ENCODE data around the gene GOSR1.
"Not testable (repeated sequence)": the region's sequence is repeated elsewhere in the genome, so short reads cannot be mapped to it uniquely, and the experiment has no call there.

The GOSR1 gene

DNA sequence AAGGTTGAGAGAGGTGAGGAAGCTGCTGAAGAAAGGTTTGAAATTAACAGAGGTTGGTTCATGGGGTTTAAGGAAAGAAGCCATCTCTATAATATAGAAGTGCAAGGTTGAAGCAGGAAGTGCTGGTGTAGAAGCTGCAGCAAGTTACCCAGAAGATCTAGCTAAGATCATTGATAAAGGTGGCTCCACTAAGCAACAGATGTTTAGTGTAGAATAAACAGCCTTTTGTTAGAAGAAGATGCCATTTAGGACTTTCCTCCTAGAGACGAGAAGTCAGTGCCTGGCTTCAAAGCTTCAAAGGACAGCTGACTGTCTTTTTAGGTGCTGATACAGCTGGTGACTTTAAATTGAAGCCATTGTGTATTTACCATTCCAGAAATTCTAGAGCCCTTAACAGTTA lies 29.3 kb downstream of the GOSR1 start:
- no peak for DNase-seq

DNA sequence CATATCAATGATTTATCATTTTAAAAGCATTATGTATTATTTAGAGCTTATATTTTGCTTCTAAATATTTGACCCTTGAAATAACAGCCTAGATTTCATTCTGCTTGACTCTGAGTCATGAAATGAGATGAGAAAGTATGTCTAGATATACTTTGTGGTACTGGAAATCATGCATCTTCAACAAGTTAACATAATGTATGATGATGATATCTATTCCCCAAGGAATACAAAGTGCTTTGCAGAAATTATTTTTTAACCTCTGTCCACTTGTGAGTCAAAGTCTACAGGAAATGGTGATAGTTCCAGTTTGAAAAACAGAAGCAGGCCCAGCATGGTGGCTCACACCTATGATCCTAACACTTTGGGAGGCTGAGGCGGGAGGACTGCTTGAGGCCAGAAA lies 36.1 kb downstream of the GOSR1 start:
- DNase-seq, result no peak

DNA sequence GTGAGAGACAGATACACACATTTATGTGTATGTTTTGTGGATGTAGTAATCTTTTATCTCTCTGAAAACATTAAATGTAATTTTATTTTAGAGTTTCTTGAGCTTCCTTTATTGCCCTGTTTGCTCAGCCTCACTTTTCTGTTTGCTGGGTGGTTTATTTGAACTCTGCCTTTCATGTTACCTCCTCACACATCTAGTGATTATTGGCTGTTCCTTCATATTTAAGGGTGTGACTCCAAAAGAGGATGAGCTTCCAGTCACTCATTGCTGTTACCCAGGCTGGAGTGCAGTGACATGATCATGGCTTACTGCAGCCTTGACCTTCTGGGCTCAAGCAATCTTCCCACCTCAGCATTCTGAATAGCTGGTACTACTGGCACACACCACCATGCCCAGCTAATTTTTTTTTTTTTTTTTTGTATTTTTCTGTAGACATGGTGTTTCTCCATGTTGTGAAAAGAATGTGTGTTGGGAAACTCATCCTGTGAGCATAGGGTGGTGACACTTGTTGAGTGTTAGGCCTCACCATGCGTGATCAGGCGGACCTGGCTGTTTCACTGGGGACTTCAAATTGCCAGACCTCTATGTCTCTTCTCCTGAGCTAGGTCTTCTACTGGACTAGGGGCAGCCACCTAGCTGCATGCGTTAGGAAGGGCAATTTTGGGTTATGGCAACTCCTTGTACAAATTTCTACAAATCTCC lies 37.8 kb downstream of the GOSR1 start:
- no peak for DNase-seq

DNA sequence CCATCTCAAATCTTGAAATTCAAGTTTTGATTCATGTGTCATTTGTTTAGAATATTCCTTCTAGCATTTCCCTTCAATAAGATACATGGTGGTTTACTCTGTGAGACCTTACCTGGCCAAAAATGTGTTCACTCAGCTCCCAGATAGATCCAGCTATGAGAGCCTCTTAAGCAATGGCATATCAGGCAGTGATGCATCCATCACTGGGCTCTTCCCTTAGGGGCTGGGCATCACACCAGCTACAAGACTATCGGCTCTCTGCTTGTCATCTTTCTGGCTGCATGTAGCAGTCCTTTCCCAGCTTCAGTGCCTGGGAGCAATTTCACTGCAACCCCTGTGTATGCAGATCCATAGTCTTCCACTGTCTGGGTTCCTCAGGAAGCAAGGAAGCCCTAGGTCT lies 40.6 kb downstream of the GOSR1 start:
- no peak for DNase-seq

DNA sequence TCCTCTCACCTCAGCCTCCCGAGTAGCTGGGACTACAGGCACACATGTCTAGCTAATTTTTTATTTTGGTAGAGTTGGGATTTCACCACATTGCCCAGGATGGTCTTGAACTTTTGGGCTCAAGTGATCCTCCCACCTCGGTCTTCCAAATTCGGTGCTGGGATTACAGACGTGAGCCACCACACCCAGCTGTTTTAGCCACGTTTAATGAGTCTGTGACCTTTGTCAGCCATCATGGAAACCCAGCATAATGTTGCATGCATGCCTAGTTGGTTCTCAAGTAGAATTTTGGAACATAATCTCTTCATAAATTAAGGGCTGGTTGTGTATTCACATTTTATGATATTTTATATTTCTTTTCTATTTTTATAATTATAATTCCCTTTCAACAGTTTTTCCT lies 42.0 kb downstream of the GOSR1 start:
- no peak for DNase-seq

DNA sequence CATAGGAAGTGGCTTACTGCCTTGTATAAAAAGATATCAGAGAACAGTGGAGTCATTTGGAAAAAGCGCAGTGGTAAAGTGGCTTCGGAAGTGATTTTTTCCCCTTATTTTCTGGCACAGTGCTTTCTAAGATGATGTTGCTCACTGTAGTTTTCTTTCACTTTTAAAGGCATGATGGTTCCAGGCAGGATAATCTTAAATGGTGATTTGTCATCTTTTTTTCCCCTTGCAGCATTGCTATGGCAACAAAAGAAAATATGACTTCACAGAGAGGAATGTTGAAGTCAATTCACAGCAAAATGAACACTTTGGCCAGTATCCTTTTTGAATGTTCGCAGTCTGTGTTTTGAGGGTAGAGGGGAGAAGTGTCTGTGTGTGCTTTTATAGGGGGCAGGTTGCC lies 42.5 kb downstream of the GOSR1 start:
- DNase-seq, result no peak

DNA sequence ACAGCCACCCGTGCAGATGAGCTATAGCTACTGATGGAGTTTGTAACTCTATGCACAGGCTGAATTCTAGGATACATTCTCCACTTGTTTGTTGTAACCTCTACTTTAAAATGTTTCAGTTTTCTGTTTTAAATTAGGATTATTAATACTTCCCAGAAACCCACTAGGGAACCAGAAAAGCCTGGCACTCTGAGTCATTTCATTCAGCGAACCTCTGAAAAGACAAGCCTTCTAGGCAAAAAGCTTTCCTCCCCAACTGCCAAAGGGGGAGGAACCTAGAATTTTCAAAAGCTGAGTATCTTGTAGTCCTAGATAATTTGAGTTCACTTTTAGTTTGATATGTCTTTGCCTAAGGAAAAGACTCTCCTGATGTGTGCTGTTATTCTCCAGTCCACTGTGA lies 43.2 kb downstream of the GOSR1 start:
- DNase-seq, result no peak

DNA sequence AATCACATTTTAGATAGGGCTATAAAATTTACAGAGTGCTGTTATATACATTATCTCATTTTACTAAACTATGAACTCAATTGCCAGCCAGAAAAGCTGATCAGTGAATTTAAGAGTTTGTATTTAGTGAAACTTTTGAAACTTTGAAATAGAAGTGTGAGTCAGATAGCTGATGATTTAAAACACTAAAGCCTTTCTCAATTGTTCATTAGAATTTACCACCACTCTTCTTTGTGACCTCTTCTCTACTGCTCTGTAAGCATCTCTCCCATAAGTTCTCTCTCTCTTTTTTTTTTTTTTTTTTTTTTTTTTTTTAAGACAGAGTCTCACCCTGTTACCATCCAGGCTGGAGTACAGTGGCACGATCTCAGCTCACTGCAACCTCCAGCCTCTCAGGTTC lies 43.7 kb downstream of the GOSR1 start:
- no peak for DNase-seq

DNA sequence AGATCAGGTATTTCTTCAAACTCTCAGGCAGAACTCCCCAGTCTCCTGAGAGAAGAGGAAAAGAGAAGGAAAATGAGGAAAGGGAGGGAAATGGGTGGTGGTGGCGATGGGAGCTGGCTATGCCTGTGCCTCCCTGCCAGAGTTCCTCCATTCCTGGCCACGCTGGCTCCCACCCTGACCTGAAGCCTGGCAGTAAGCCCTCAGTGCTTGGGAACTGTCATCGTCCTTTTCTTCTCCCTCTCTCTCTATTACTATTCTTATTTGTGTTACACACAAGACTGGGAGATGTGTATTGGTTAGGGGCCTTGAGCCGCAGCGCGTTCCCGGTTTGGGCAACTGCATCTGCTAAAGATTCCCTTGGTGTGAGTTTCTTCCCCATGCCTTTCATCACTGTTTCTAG lies 44.6 kb downstream of the GOSR1 start:
- no peak for DNase-seq

DNA sequence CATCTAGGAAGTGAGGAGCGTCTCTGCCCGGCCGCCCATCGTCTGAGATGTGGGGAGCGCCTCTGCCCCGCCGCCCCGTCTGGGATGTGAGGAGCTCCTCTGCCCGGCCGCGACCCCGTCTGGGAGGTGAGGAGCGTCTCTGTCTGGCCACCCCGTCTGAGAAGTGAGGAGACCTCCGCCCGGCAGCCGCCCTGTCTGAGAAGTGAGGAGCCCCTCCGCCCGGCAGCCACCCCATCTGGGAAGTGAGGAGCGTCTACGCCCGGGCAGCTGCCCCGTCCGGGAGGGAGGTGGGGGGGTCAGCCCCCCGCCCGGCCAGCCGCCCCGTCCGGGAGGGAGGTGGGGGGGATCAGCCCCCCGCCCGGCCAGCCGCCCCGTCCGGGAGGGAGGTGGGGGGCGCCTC lies 46.0 kb downstream of the GOSR1 start:
- DNase-seq, result not testable (repeated sequence)

DNA sequence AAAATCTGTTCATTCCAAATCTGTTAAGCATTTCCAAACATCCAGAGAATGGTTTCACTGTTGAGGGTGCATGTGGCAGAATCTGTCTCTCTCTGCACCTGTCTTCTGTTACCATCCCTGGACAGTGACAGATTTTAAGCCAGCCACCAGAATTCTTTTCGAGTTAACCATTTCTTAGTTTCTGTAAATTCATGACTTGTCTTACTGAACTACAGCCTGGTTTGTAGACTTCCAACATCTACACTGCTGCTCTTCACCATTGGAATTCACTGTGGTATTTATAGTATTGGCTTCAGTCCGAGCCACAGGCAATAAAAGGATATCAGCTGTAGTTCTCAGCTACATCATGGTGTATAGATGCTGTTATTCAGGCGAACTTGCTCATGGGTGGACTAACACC lies 47.6 kb downstream of the GOSR1 start:
- DNase-seq, result no peak

DNA sequence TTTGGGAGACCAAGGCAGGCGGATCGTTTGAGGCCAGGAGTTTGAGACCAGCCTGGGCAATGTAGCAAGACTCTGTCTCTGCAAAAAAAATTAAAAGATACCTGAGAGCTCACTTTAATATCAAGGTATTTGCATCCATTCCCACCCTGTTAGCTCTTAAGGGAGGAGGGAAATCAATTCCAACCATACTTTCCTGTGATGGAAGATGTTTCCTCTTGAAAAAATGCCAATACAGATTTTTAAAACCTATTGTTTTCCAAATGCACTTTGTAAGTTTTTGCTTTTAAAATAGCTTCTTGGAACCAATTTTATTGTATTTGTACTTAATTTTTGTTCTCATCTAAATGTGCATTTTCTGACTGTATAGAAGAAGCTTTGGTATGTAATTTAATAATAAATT lies 49.2 kb downstream of the GOSR1 start:
- DNase-seq, result no peak

DNA sequence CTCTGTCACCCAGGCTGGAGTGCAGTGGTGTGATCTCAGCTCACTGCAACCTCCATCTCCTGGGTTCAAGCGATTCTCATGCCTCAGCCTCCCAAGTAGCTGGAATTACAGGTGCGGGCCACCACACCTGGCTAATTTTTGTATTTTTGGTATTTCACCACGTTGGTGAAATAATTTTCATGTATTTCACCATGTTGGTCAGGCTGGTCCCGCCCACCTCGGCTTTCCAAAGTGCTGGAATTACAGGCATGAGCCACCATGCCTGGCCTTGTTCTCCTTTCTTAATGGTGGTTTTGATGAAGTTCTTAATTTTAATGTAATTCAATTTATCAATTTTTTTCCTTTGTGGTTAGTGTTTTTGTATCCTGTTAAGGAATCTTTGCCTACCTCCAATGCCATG lies 51.5 kb downstream of the GOSR1 start:
- DNase-seq, result not testable (repeated sequence)

DNA sequence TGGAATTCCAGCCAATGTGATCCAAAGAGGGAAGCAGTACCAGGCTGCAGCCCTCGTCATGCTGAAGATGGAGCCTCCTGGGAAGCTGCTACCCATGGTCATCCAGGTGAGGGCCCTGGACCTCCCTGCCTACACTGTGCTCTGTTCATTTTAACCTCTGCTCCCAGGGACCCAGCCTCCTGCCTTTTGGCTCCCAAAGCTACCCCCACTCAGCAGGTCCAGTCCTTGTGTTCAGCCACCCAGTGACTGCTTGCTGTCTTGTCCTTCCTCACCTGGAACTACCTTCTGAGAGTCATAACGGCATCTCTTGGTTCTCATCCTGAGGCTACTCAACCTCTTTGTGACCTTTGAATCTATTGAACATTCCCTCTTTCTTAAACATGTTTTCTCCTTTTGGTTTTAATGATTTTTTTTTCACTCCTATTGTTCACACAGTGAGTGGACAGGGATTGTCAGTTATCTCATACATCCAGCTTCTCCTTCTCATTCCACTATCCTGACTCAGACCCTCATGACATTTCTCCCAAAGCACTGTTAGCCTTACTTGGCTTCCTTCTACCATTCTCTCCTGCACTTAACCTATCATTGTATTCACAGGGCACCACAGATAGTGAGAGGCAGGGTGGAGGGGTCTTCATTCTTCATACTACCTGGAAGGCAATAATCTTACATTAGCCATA lies 53.3 kb downstream of the GOSR1 start:
- no peak for DNase-seq

DNA sequence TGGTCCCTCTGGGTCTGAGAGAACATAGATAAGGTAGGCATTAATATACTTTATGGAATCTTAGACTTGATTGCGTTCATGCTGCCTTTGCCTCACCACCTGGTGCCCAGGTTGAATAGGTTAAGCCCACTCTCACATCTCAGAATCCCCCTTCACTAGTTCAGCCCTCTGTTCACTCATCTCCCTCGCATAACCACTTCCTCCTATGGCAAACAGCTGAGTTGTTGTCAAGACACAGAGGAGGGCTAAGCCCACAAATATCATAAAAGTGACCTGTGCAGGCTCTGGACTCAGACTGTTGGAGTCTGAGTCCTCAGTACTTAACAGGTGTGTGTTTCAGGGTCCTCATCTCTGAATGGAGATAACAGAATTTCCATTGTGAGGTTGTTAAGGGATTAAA lies 55.7 kb downstream of the GOSR1 start:
- no peak for DNase-seq

DNA sequence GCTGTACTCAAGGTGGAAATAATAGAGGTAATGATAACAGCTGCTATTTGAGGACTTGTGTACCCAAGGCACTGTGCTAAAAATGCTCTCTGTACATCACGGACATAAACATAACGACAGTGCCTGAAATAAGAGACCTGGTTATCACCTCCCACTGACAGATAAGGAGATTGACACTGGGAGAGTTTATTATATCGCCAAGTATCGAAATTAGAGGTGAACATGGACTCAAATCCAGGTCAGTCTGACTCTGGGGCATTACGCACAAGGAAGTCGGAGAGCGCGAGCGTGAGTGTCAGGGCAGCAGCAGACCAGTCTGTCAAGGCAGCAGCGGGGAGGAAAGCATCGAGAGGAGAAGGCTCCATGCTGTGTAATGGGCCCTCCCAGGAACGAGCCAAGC lies 57.1 kb downstream of the GOSR1 start:
- DNase-seq, result no peak

DNA sequence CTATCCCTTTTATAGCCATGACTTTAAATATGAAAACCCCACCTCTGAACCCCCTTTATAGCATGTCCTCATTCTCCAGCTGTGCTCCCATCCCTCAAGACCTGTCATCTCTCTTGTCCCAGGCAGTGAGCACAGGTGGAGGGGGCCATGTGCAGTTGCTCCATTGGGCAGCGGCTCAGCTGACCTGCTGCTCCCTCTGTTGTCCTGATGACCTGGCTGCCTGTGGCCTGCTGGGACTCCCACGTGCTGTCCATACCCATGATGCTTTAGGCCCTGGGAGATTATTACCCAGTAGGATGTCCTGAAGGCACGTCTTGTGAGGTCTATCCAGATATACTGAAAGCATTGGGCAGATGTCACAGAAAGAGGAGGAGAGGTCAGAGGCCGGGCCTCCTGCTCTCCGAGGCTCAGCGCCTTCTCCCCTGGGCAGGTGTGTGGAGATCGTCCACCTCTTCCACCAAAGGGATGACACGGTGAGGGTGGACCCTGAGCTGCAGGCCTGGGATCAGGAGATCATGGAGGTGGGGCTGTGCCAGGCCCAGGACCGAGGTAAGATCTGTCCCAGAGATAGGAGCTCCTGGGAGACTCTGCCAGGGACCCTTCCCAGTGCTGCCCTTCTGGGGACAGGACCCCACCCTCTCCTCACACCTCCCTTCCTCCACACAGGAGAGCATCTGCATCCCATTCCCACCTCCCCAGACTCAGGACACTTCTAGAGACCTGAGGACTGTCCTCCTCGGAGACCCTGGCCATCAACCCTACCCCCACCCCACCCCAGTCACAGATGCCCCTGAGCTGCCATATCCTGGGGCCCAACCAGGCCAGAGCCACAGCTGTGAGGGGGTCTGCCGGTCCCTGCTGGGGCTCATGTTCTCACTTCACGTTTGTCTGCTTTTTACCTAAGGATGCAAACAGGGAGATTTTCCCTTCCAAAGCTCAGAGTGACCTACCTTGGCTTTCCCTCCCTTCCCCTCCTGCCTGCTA lies 58.0 kb downstream of the GOSR1 start:
- no peak for DNase-seq

DNA sequence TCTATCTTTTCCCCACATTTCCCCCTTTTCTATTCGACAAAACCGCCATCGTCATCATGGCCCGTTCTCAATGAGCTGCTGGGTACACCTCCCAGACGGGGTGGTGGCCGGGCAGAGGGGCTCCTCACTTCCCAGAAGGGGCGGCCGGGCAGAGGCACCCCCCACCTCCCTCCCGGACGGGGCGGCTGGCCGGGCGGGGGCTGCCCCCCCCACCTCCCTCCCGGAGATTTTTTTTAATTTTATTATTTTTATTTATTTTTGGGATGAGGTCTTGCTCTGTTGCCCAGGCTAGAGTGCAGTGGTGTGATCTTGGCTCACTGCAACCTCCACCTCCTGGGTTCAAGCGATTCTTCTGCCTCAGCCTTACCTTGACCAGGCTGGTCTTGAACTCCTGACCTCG lies 59.6 kb downstream of the GOSR1 start:
- DNase-seq, result not testable (repeated sequence)

DNA sequence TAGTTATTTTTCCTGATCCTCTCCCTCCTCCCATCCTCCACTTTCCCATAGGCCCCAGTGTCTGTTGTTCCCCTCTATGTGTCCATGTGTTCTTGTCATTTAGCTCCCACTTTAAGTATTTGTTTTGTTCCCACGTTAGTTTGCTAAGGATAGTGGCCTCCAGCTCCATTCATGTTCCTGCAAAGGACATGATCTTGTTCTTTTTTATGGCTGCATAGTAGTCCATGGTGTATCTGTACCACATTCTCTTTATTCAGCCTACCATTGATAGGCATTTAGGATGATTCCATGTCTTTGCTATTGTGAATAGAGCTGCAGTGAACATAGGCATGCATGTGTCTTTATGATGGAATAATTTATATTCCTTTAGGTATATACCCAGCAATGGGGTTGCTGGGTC lies 60.5 kb downstream of the GOSR1 start:
- not testable (repeated sequence) for DNase-seq

DNA sequence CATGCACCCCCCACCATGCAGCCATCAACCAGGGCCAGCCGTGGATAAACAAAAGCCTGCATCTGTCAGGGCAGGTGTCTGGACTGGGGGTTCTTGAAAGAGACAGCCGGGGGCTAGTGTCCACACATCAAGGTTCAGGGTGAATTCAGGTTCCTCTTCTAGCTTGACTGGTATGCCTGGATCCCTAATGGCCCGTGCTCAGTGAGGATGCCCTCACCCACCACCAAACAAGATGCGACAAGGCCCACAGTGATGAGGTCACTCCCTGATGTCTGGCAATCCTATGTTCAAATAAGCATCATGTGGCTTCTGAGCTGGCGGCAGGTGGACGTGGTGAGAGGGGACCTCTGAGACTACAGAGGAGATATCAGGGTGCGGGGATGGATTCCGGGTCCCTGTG lies 64.6 kb downstream of the GOSR1 start:
- DNase-seq, result no peak

DNA sequence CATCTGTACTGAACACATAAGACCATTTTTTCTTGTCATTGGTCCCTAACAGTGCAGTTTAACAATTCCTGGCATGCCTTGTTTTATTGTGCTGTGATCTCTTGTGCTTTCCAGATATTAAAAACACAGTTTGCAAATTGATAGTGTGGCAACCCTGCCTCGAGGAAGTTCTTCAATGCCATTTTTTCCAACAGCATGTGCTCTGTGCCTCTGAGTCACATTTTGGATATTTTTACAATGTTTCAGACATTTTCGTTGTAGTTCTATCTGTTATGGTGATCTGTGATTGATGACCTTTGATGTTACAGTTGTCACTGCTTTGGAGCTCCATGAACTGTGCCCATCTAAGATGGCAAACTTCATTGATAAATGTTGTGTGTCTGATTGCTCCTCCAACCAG lies 66.2 kb downstream of the GOSR1 start:
- no peak for DNase-seq

DNA sequence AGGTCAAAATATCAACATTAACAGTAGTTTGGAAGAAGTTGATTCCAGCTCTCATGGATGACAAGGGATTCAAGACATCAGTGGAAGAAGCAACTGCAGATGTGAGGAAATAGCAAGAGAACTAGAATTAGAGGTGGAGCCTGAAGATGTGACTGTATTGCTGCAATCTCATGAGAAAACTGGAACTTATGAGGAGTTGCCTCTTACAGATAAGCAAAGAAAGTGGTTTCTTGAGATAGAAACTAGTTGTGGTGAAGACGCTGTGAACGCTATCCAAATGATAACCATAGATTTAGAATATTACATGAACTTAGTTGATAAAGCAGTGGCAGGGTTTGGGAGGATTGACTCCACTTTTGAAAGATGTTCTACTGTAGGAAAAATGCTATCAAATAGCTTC lies 67.8 kb downstream of the GOSR1 start:
- DNase-seq, result no peak

DNA sequence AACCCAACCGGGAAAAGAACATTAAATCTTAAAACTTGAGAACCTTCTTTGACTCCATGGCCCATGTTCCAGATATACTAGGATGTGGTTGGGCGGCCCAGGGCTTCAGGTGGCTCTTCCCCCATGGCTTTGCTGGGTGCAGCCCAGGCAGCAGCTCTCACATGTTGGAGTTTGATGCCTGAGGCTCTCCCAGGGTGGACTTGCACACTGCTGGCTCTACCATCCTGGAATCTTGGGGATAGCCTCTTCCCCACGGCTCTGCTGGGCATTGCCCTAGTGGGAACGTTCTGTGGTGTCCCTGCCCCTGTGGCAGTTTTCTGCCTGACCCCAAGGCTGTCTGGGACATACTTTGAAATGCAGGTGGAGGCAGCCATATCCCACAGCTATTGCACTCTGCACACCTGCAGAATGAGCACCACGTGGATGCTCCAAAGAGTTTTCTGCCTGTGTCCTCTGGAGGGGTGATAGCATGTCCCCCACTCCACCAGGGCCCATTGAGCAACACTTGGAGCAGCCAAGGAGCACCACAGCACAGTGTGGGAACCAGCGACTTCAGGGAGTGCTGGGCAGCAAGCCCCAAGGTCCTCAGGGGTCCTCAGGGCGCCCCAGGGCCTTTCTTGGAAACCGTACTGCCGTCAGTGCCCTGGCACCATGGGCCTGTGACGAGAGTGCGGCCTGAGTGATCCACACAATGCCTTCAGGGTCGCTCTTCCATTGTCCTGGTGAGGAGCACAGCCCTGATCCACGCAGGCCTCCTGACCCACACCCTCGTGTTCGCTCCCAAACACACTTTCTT lies 70.8 kb downstream of the GOSR1 start:
- DNase-seq, result no peak
